ENCODE data around the gene KLHL34.

DNA sequence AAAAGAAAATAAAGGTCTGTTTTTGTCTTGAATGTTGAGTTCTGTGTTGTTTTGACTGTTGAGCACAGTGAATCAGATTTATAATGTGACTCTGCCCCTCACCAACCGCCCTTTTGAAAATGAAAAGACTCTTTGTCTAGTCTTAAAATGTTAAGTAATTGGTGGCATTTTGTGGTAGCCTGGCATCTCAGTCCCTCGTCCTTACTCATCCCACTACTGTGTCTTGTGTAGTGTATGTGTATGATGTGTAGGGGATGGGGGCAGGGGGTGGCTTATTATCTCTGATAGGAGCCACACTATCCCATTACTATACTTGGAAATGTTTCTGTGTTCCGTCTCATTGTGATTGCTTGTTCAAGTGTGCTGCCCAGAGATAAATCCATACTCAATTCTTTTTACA is 12.2 kb downstream of the KLHL34 start:
- no peak for TF ChIP-seq REST (IDR thresholded peaks at IDR 0.05; ENCODE audit: insufficient read depth in 1 of 2, low read depth in 2 of 2, low read length in 2 of 2)
- no peak for TF ChIP-seq POLR2AphosphoS5 (IDR thresholded peaks at IDR 0.05; ENCODE audit: low read depth, low read length)
- TF ChIP-seq SIN3A (IDR thresholded peaks at IDR 0.05; ENCODE audit: borderline replicate concordance, insufficient read depth, low read length): no peak
